GM21381 (cell line): ENCODE measurements around the gene TMEM223.
"Not testable (repeated sequence)": the region's sequence is repeated elsewhere in the genome, so short reads cannot be mapped to it uniquely, and the experiment has no call there.

ENCODE experiments used
- ATAC-seq: cut with Tn5 transposase; IDR thresholded peaks from one replicate; pipeline ENCODE4 v1.9.1; 2021; ENCODE audit warnings: mild to moderate bottlenecking, moderate library complexity; ENCODE audit not compliant: unreplicated experiment

Gene TMEM223

GRCh38 chr11:62755086-62755615 is 36.7 kb downstream of the TMEM223 start:
- no peak for ATAC-seq

- peak; percentile 93 for ATAC-seq
Observed at GRCh38 chr11:62753736-62754603, 37.8 kb downstream of the TMEM223 start, which contains the start of gene ZBTB3. TSS of gene ZBTB3 (minus strand) at chr11:62754160. CDS start at chr11:62753664, 496 bp downstream.

- ATAC-seq = peak; percentile 7
Observed at GRCh38 chr11:62752994-62753735, 38.6 kb downstream of the TMEM223 start.

GRCh38 chr11:62752177-62752785 is 39.5 kb downstream of the TMEM223 start:
- ATAC-seq = no peak

- ATAC-seq = not testable (repeated sequence)
Observed at GRCh38 chr11:62749931-62750330, 41.9 kb downstream of the TMEM223 start.

GRCh38 chr11:62747475-62748160 is 44.2 kb downstream of the TMEM223 start:
- ATAC-seq = no peak
